GM18502 (cell line): Measurements from ENCODE around the gene PRKCI.
"Not testable (repeated sequence)": the region's sequence is repeated elsewhere in the genome, so short reads cannot be mapped to it uniquely, and the experiment has no call there.

ENCODE experiments used
- ATAC-seq: cut with Tn5 transposase; IDR thresholded peaks from one replicate; pipeline ENCODE4 v1.9.1; 2021; ENCODE audit warnings: mild to moderate bottlenecking; ENCODE audit not compliant: unreplicated experiment, poor library complexity

PRKCI gene

GRCh38 chr3:170221924-170222646 lies at the start of gene PRKCI:
Gene PRKCI, plus strand, starts transcription at chr3:170222424. Its CDS starts 246 bp downstream, at chr3:170222670.
- ATAC-seq = peak; percentile 96

GRCh38 chr3:170178651-170179050 lies 43.6 kb upstream of the PRKCI start:
- ATAC-seq = no peak

- ATAC-seq = no peak
Measured at GRCh38 chr3:170179432-170179831, 42.8 kb upstream of the PRKCI start.

GRCh38 chr3:170180079-170180907 lies 41.9 kb upstream of the PRKCI start:
- peak; percentile 30 for ATAC-seq

GRCh38 chr3:170180908-170181885 lies 41.0 kb upstream of the PRKCI start, which contains the start of gene PHC3:
Gene PHC3, minus strand, starts transcription at chr3:170181733. Its CDS starts 18 bp downstream, at chr3:170181715.
- ATAC-seq = peak; percentile 74

GRCh38 chr3:170189398-170190256 lies 32.6 kb upstream of the PRKCI start:
- peak; percentile 24 for ATAC-seq

- not testable (repeated sequence) for ATAC-seq
Measured at GRCh38 chr3:170195759-170196158, 26.5 kb upstream of the PRKCI start.

- no peak for ATAC-seq
Measured at GRCh38 chr3:170196833-170197232, 25.4 kb upstream of the PRKCI start.

GRCh38 chr3:170200987-170201386 lies 21.2 kb upstream of the PRKCI start:
- ATAC-seq = no peak

- ATAC-seq = no peak
Measured at GRCh38 chr3:170201527-170201926, 20.7 kb upstream of the PRKCI start.

- ATAC-seq = no peak
Measured at GRCh38 chr3:170203457-170203856, 18.8 kb upstream of the PRKCI start.

- no peak for ATAC-seq
Measured at GRCh38 chr3:170204023-170204472, 18.2 kb upstream of the PRKCI start.

- ATAC-seq = no peak
Measured at GRCh38 chr3:170204509-170204908, 17.7 kb upstream of the PRKCI start.

- ATAC-seq = no peak
Measured at GRCh38 chr3:170205302-170205701, 16.9 kb upstream of the PRKCI start.

- ATAC-seq = not testable (repeated sequence)
Measured at GRCh38 chr3:170206164-170206762, 16.0 kb upstream of the PRKCI start.

GRCh38 chr3:170207717-170208116 lies 14.5 kb upstream of the PRKCI start:
- no peak for ATAC-seq

- no peak for ATAC-seq
Measured at GRCh38 chr3:170211668-170212067, 10.6 kb upstream of the PRKCI start.

GRCh38 chr3:170219850-170220249 lies 2.4 kb upstream of the PRKCI start:
- no peak for ATAC-seq

- ATAC-seq = no peak
Measured at GRCh38 chr3:170220871-170221270, 1.4 kb upstream of the PRKCI start.
